Gastroesophageal sphincter (tissue), 4 donors: ENCODE data around the gene ADAMTS17. TPM values are rescaled to one million over a fixed set of nuclear protein-coding genes. Genes with fewer than 3 reads are reported as not detected.

ENCODE experiments used
- ATAC-seq: fragments of 150-250 bp; one replicate; pipeline ENCODE4 v1.9.1; 2016; ENCODE audit warnings: mild to moderate bottlenecking, moderate library complexity
- H3K27ac ChIP-seq, 4 donors: fragments of 200-600 bp; sonication (generic) in 3 of 4; 1 replicate in 3 of 4; 2 replicates in 1 of 4; pipeline ENCODE4 v1.5.1; 2016 to 2019
- H3K27me3 ChIP-seq: fragments of 200-600 bp; sonication (generic); one replicate; pipeline ENCODE4 v1.5.1; 2019
- H3K36me3 ChIP-seq, 2 donors: fragments of 200-600 bp; sonication (generic); one replicate each; pipeline ENCODE4 v1.5.1; 2019; ENCODE audit warnings: control low read depth in 1 of 2
- H3K4me1 ChIP-seq, 3 donors: fragments of 200-600 bp; sonication (generic); 1 replicate in 2 of 3; 2 replicates in 1 of 3; pipeline ENCODE4 v1.5.1; 2016 to 2019; ENCODE audit warnings: control low read depth in 2 of 3
- H3K4me3 ChIP-seq, 2 donors: fragments of 200-600 bp; sonication (generic); one replicate each; pipeline ENCODE4 v1.5.1; 2019; ENCODE audit warnings: mild to moderate bottlenecking in 1 of 2, moderate library complexity in 1 of 2
- H3K9me3 ChIP-seq, 3 donors: fragments of 200-600 bp; sonication (generic); one replicate each; pipeline ENCODE4 v1.5.1; 2017 to 2019; ENCODE audit warnings: control low read depth in 2 of 3
- CTCF ChIP-seq, 4 experiments: fragments of 200-600 bp in 2 of 4; fragments of 450-650 bp in 2 of 4; sonication (generic) in 1 of 4; IDR thresholded peaks; one replicate each; pipeline ENCODE4 v1.5.1; 2017 to 2019; ENCODE audit warnings: antibody characterized with exemption in 4 of 4, mild to moderate bottlenecking in 2 of 4, moderate library complexity in 2 of 4
- EP300 ChIP-seq: sonication (generic); formaldehyde crosslinking; IDR thresholded peaks from one replicate; pipeline ENCODE4 v1.6.1; 2017; ENCODE audit warnings: antibody characterized with exemption, mild to moderate bottlenecking
- POLR2A ChIP-seq, 2 donors: fragments of 450-650 bp; IDR thresholded peaks; one replicate each; pipeline ENCODE4 v1.6.1; 2017; ENCODE audit warnings: antibody characterized with exemption in 2 of 2, mild to moderate bottlenecking in 2 of 2, moderate library complexity in 1 of 2
- POLR2AphosphoS5 ChIP-seq: sonication (generic); formaldehyde crosslinking; IDR thresholded peaks from one replicate; pipeline ENCODE4 v1.6.1; 2017; ENCODE audit warnings: antibody characterized with exemption
- WGBS, 2 donors: methylation state at CpG; one replicate each; pipeline ENCODE4 v1.1.5; 2018; ENCODE audit warnings: low coverage in 1 of 2; 5-methylcytosine and 5-hydroxymethylcytosine counted together
- total RNA-seq, 4 donors: library from RNA; depleted of rRNA; stranded (reverse); fragments of >200 nt; gene quantifications; one replicate each; pipeline ENCODE4 v1.1.0, GENCODE V29; 2016

Gene ADAMTS17
- total RNA-seq, 4 donors from 2014 or later, result 4.9 to 14.0 (median 11.3) TPM

GRCh38 chr15:100154338-100154737, 187.4 kb downstream of the ADAMTS17 start:
- Histone ChIP-seq H3K36me3 (peaks cover 0 to 8% of the 10 kb centered on the region in 2 donors), H3K9me3 (peaks cover 0 to 1% (median 0%) of the 10 kb centered on the region in 3 donors), H3K4me3 (no peak overlapping the region), H3K27me3 (no peaks in the 10 kb centered on the region), H3K27ac (no peak overlapping the region), H3K4me1 (no peaks in the 10 kb centered on the region)
- TF ChIP-seq POLR2AphosphoS5 (no peak), CTCF (IDR thresholded peaks at IDR 0.05) (no peak), EP300 (no peak), POLR2A (IDR thresholded peaks at IDR 0.05) (no peak)
- no peak for ATAC-seq
- 55 to 93% methylated on average over 3 to 5 of the region's 8 CpGs for WGBS, 2 donors

- Histone ChIP-seq H3K9me3 (peaks cover 0 to 20% (median 0%) of the 10 kb centered on the region in 3 donors), H3K4me1 (no peaks in the 10 kb centered on the region), H3K27me3 (no peaks in the 10 kb centered on the region), H3K27ac (no peak overlapping the region), H3K4me3 (no peak overlapping the region), H3K36me3 (peaks cover 0 to 8% of the 10 kb centered on the region in 2 donors)
- TF ChIP-seq POLR2A (IDR thresholded peaks at IDR 0.05) (no peak), EP300 (no peak), POLR2AphosphoS5 (no peak), CTCF (IDR thresholded peaks at IDR 0.05) (no peak)
- ATAC-seq, result no peak
- 94% methylated on average over 5 of the region's 8 CpGs; no CpG with 5 or more reads in 1 of the 2 donors for WGBS, 2 donors
These were observed 189.3 kb downstream of the ADAMTS17 start for GRCh38 chr15:100152463-100152862.

DNA sequence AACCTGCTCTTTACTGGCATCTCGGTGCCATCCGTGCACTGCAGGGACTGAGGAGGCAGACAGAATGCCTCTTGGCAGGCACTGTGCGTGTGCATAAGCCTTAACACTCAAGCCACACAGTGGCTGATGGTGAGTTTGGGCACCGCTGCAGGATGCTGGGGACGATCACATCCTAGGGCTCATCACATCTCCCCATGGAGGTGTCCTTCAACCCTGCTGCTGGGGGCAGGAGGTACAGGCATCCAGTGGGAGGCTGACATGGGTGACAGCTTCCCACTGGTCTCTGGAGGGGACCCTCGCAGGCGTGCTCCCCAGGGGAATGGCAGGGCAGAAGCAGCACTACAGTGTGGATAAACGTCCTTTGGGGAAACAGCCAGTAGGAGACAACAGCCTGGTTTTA, 190.9 kb downstream of the ADAMTS17 start:
- 93 to 95% methylated on average over 3 to 4 of the region's 8 CpGs for WGBS, 2 donors
- Histone ChIP-seq H3K9me3 (peaks cover 0 to 25% (median 0%) of the 10 kb centered on the region in 3 donors), H3K4me1 (no peaks in the 10 kb centered on the region), H3K4me3 (no peak overlapping the region), H3K27ac (no peak overlapping the region), H3K27me3 (no peaks in the 10 kb centered on the region), H3K36me3 (peaks cover 0 to 8% of the 10 kb centered on the region in 2 donors)
- no peak for TF ChIP-seq CTCF (IDR thresholded peaks at IDR 0.05)
- no peak for TF ChIP-seq EP300
- no peak for TF ChIP-seq POLR2AphosphoS5
- no peak for TF ChIP-seq POLR2A (IDR thresholded peaks at IDR 0.05)
- no peak for ATAC-seq

- H3K4me3 ChIP-seq, result no peak overlapping the region
- H3K36me3 ChIP-seq, result peaks cover 0 to 6% of the 10 kb centered on the region in 2 donors
- peaks cover 0 to 25% (median 0%) of the 10 kb centered on the region in 3 donors for H3K9me3 ChIP-seq
- 97% methylated on average over 3 of the region's 3 CpGs; no CpG with 5 or more reads in 1 of the 2 donors for WGBS, 2 donors
- H3K27me3 ChIP-seq, result no peaks in the 10 kb centered on the region
- H3K4me1 ChIP-seq, result peaks cover 0 to 9% (median 6%) of the 10 kb centered on the region in 3 donors
- ATAC-seq, result no peak
- TF ChIP-seq EP300 (no peak), POLR2AphosphoS5 (no peak), CTCF (IDR thresholded peaks at IDR 0.05) (no peak), POLR2A (IDR thresholded peaks at IDR 0.05) (no peak)
- H3K27ac ChIP-seq, result no peak overlapping the region
These were observed 193.9 kb downstream of the ADAMTS17 start for GRCh38 chr15:100147828-100148227.

GRCh38 chr15:100143378-100143777, 198.4 kb downstream of the ADAMTS17 start:
- Histone ChIP-seq H3K27ac (no peak overlapping the region), H3K36me3 (no peaks in the 10 kb centered on the region), H3K4me3 (no peak overlapping the region), H3K9me3 (peaks cover 0 to 14% (median 0%) of the 10 kb centered on the region in 3 donors), H3K4me1 (peaks cover 0 to 31% (median 10%) of the 10 kb centered on the region in 3 donors), H3K27me3 (no peaks in the 10 kb centered on the region)
- ATAC-seq, result no peak
- no peak for TF ChIP-seq CTCF (IDR thresholded peaks at IDR 0.05)
- TF ChIP-seq POLR2AphosphoS5, result no peak
- no peak for TF ChIP-seq POLR2A (IDR thresholded peaks at IDR 0.05)
- no peak for TF ChIP-seq EP300
- 78% methylated on average over 1 of the region's 1 CpG; no CpG with 5 or more reads in 1 of the 2 donors for WGBS, 2 donors
